ENCODE results near the gene GAS2L1. TPM values are rescaled to one million over a fixed set of nuclear protein-coding genes. Genes with fewer than 3 reads are reported as not detected.

GAS2L1 gene
- total RNA-seq, 1 experiment from 2014 or later: 22.7 TPM

DNA sequence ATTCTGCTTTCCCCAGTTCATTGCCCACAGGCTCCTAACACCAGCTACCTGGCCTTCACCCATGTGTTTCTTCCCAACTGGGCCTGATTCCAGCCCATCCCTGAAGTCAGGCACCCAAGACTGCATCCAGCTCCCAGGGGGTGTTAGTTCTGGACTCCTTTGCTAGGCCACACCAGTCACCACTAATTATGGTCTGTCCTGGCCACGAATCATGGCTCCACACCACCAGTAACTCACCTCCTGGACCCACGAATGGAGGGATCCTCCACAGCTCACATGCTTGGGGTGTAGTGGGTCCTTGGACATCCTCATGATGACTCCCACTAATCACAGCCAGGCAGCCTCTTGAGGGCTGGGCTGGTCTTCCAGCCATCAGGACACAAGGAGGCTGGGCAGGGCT, 12.6 kb downstream of the GAS2L1 start:
- ChIA-PET CTCF (no interaction called here), POLR2A (ENCODE audit: low non-redundant PET) (no interaction called here)
- Histone ChIP-seq H3K9me3 (ENCODE audit: low read depth, low read length, poor library complexity, severe bottlenecking) (no peaks in the 10 kb centered on the region), H3K4me1 (ENCODE audit: insufficient read depth, low read length, poor library complexity, severe bottlenecking) (peaks cover 6% of the 10 kb centered on the region), H3K27me3 (replicated peaks; ENCODE audit: insufficient read depth, low read depth, low read length, poor library complexity) (peaks cover 24% of the 10 kb centered on the region), H3K27ac (ENCODE audit: low read depth, low read length, poor library complexity, severe bottlenecking) (no peak overlapping the region), H3K4me3 (ENCODE audit: low read depth, low read length, poor library complexity, severe bottlenecking) (no peak overlapping the region), H3K36me3 (ENCODE audit: insufficient read depth, low read length, poor library complexity, severe bottlenecking) (no peaks in the 10 kb centered on the region)
- no peak for DNase-seq (ENCODE audit: low spot score)
- BruUV-seq (replicated peaks): no TSS peak
- intact Hi-C loops (cut with micrococcal nuclease; ENCODE audit: unreplicated experiment): no loop called here
- no peak for TF ChIP-seq EZH2 (IDR thresholded peaks at IDR 0.05; ENCODE audit: borderline replicate concordance, low read depth, low read length, poor library complexity, severe bottlenecking)
- TF ChIP-seq, protein P1, sequence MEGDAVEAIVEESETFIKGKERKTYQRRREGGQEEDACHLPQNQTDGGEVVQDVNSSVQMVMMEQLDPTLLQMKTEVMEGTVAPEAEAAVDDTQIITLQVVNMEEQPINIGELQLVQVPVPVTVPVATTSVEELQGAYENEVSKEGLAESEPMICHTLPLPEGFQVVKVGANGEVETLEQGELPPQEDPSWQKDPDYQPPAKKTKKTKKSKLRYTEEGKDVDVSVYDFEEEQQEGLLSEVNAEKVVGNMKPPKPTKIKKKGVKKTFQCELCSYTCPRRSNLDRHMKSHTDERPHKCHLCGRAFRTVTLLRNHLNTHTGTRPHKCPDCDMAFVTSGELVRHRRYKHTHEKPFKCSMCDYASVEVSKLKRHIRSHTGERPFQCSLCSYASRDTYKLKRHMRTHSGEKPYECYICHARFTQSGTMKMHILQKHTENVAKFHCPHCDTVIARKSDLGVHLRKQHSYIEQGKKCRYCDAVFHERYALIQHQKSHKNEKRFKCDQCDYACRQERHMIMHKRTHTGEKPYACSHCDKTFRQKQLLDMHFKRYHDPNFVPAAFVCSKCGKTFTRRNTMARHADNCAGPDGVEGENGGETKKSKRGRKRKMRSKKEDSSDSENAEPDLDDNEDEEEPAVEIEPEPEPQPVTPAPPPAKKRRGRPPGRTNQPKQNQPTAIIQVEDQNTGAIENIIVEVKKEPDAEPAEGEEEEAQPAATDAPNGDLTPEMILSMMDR (conservative IDR thresholded peaks at IDR 0.05; ENCODE audit: low read depth, low read length): no peak

- Histone ChIP-seq H3K27ac (ENCODE audit: low read depth, low read length, poor library complexity, severe bottlenecking) (no peak overlapping the region), H3K9me3 (ENCODE audit: low read depth, low read length, poor library complexity, severe bottlenecking) (no peaks in the 10 kb centered on the region), H3K27me3 (replicated peaks; ENCODE audit: insufficient read depth, low read depth, low read length, poor library complexity) (peaks cover 9% of the 10 kb centered on the region), H3K4me3 (ENCODE audit: low read depth, low read length, poor library complexity, severe bottlenecking) (no peak overlapping the region), H3K4me1 (ENCODE audit: insufficient read depth, low read length, poor library complexity, severe bottlenecking) (no peaks in the 10 kb centered on the region), H3K36me3 (ENCODE audit: insufficient read depth, low read length, poor library complexity, severe bottlenecking) (no peaks in the 10 kb centered on the region)
- no TSS peak for BruUV-seq (replicated peaks)
- intact Hi-C loops (cut with micrococcal nuclease; ENCODE audit: unreplicated experiment): no loop called here
- TF ChIP-seq, protein P1 (conservative IDR thresholded peaks at IDR 0.05; ENCODE audit: low read depth, low read length): peak; percentile 49
- no peak for TF ChIP-seq EZH2 (IDR thresholded peaks at IDR 0.05; ENCODE audit: borderline replicate concordance, low read depth, low read length, poor library complexity, severe bottlenecking)
- DNase-seq (ENCODE audit: low spot score): no peak
- ChIA-PET POLR2A (ENCODE audit: low non-redundant PET) (no interaction called here), CTCF (interaction anchor here (0.5 to 0.9 kb wide), 2 partner anchors 17 to 33 kb away, joined by 3 read pairs; no protein-coding TSS in a partner anchor)
Observed at GRCh38 chr22:29320546-29320945, 14.1 kb downstream of the GAS2L1 start.

DNA sequence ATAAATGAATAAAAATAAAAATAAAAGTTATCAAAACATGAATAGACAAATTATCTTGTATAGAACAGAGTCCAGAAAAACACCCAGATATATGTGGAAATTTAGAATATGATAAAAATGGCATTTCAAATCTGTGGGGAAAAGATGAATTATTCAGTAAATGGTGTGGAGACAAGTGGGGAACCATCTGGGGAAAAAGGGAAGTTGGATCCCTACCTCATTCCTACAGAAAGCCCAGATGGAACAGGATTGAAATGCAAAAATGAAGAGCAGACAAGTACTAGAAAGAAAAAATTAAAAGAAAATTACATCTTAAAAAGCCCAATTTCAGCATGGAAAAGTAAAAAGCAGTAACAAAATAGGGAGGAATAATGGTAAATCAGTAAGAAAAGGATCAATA, 17.2 kb downstream of the GAS2L1 start:
- Histone ChIP-seq H3K27ac (ENCODE audit: low read depth, low read length, poor library complexity, severe bottlenecking) (no peak overlapping the region), H3K4me1 (ENCODE audit: insufficient read depth, low read length, poor library complexity, severe bottlenecking) (no peaks in the 10 kb centered on the region), H3K4me3 (ENCODE audit: low read depth, low read length, poor library complexity, severe bottlenecking) (no peak overlapping the region), H3K36me3 (ENCODE audit: insufficient read depth, low read length, poor library complexity, severe bottlenecking) (no peaks in the 10 kb centered on the region), H3K9me3 (ENCODE audit: low read depth, low read length, poor library complexity, severe bottlenecking) (no peaks in the 10 kb centered on the region), H3K27me3 (replicated peaks; ENCODE audit: insufficient read depth, low read depth, low read length, poor library complexity) (no peaks in the 10 kb centered on the region)
- TF ChIP-seq, protein P1 (conservative IDR thresholded peaks at IDR 0.05; ENCODE audit: low read depth, low read length): no peak
- no peak for TF ChIP-seq EZH2 (IDR thresholded peaks at IDR 0.05; ENCODE audit: borderline replicate concordance, low read depth, low read length, poor library complexity, severe bottlenecking)
- BruUV-seq (replicated peaks): no TSS peak
- no peak for DNase-seq (ENCODE audit: low spot score)
- intact Hi-C loops (cut with micrococcal nuclease; ENCODE audit: unreplicated experiment): no loop called here
- POLR2A ChIA-PET (ENCODE audit: low non-redundant PET): no interaction called here
- CTCF ChIA-PET: no interaction called here

Measured in A673 (cell line).